GM21360 (cell line): Measurements from ENCODE around the gene MUC5B.

Experiments used
- ATAC-seq: cut with Tn5 transposase; IDR thresholded peaks from one replicate; pipeline ENCODE4 v1.9.1; 2021; ENCODE audit warnings: mild to moderate bottlenecking, moderate library complexity; ENCODE audit not compliant: unreplicated experiment

MUC5B gene

GRCh38 chr11:1307163-1307870 lies 84.5 kb downstream of the MUC5B start:
- no peak for ATAC-seq

- ATAC-seq: no peak
Measured at GRCh38 chr11:1307998-1308742, 85.3 kb downstream of the MUC5B start.

GRCh38 chr11:1308743-1309497 lies 86.1 kb downstream of the MUC5B start:
- ATAC-seq: peak; percentile 30

GRCh38 chr11:1309498-1310317 lies 86.8 kb downstream of the MUC5B start, which contains the start of gene TOLLIP:
TOLLIP (minus strand) TSS chr11:1309632; CDS start chr11:1309498, 134 bp downstream.
- peak; percentile 82 for ATAC-seq

GRCh38 chr11:1310318-1310687 lies 87.4 kb downstream of the MUC5B start:
- ATAC-seq: no peak

GRCh38 chr11:1310772-1311468 lies 88.1 kb downstream of the MUC5B start:
- ATAC-seq: no peak
